ENCODE results near the gene GRK3. TPM values are rescaled to one million over a fixed set of nuclear protein-coding genes. Genes with fewer than 3 reads are reported as not detected.

GRK3 gene
- total and polyA plus RNA-seq, 10 of the 15 experiments (the other 5 are each of a cell fraction or from before 2014, with no cell fraction given), result 3.1 to 35.1 (median 14.7) TPM

GRCh38 chr22:25656724-25657123 is 92.2 kb downstream of the GRK3 start (continued):
- TF ChIP-seq ZBTB11 (CRISPR knock-in tag; IDR thresholded peaks at IDR 0.05), result no peak
- peak; percentile 92 for TF ChIP-seq IRF4 (IDR thresholded peaks at IDR 0.05; ENCODE audit: low read depth, low read length)
- TF ChIP-seq RELB (IDR thresholded peaks at IDR 0.05; ENCODE audit: low read depth), result peak; percentile 75
- TF ChIP-seq YY1 (IDR thresholded peaks at IDR 0.05; ENCODE audit: low read depth, low read length), result peak; percentile 51; the same call in 1 of the 2 replicates
- no peak for TF ChIP-seq SMAD1 (IDR thresholded peaks at IDR 0.05; ENCODE audit: low read depth, partially characterized antibody)
- peak; percentile 71 for TF ChIP-seq GABPA (IDR thresholded peaks at IDR 0.05; ENCODE audit: low read depth)
- TF ChIP-seq PKNOX1 (IDR thresholded peaks at IDR 0.05), result peak; percentile 89
- peak; percentile 88 for TF ChIP-seq RUNX3 (IDR thresholded peaks at IDR 0.05; ENCODE audit: low read length)
- no peak for TF ChIP-seq SREBF1 (IDR thresholded peaks at IDR 0.05; ENCODE audit: low read length)
- 0 out of 2 replicates have a peak, but pooled peaks have one; percentile 21 for TF ChIP-seq PAX5 (IDR thresholded peaks at IDR 0.05; ENCODE audit: borderline replicate concordance, low read depth, low read length)
- no peak for TF ChIP-seq MTA3 (IDR thresholded peaks at IDR 0.05; ENCODE audit: borderline replicate concordance, low read length)
- peak; percentile 38 for TF ChIP-seq SKIL (IDR thresholded peaks at IDR 0.05; ENCODE audit: low read depth, poor library complexity, severe bottlenecking)
- TF ChIP-seq MTA2 (IDR thresholded peaks at IDR 0.05; ENCODE audit: low read depth), result peak; percentile 76
- peak; percentile 39; the same call in 1 of the 2 replicates for TF ChIP-seq ZNF687 (IDR thresholded peaks at IDR 0.05)
- peak in 1 of 2 experiments; percentile 93; a peak in 2 of 4 replicates for TF ChIP-seq ETV6 (conservative IDR thresholded peaks at IDR 0.05 in 1 of 2, IDR thresholded peaks at IDR 0.05 in 1 of 2; ENCODE audit: borderline replicate concordance in 1 of 2, low read depth in 1 of 2)
- TF ChIP-seq EED (IDR thresholded peaks at IDR 0.05; ENCODE audit: low read depth), result peak; percentile 63
- TF ChIP-seq BCL11A (IDR thresholded peaks at IDR 0.05; ENCODE audit: low read depth, low read length), result 0 out of 2 replicates have a peak, but pooled peaks have one; percentile 32
- no peak; the same call in 1 of the 2 replicates for TF ChIP-seq HDGF (IDR thresholded peaks at IDR 0.05)
- TF ChIP-seq DPF2 (IDR thresholded peaks at IDR 0.05), result peak; percentile 91; the same call in 1 of the 2 replicates

Measured in GM12878 (cell line).